Psoas muscle (tissue), 8 donors: ENCODE data around the gene ATOH7. TPM values are rescaled to one million over a fixed set of nuclear protein-coding genes. Genes with fewer than 3 reads are reported as not detected.

Source experiments
- ATAC-seq, 4 donors: fragments of 200-7000 bp; cut with Tn5 transposase; one replicate each; pipeline ENCODE4 v1.9.1; 2020; ENCODE audit warnings: moderate library complexity in 3 of 4, mild to moderate bottlenecking in 2 of 4
- DNase-seq, 2 donors: peaks; one replicate each; pipeline ENCODE4 v3.0.0-alpha.2; 2020
- H3K27ac ChIP-seq: fragments of 200-600 bp; one replicate; pipeline ENCODE4 v1.8.0; 2022
- H3K27me3 ChIP-seq, 3 donors: fragments of 200-600 bp in 1 of 3; one replicate each; pipeline versions ENCODE4 v1.6.1 to v1.8.0; 2013 to 2022; ENCODE audit warnings: low read length in 2 of 3, mild to moderate bottlenecking in 2 of 3, moderate library complexity in 1 of 3; ENCODE audit not compliant: insufficient read depth in 3 of 3
- H3K36me3 ChIP-seq, 2 donors: fragments of 200-600 bp in 1 of 2; one replicate each; pipeline versions ENCODE4 v1.6.1 to v1.8.0; 2013 to 2022; ENCODE audit warnings: low read depth in 1 of 2, mild to moderate bottlenecking in 1 of 2, moderate library complexity in 1 of 2; ENCODE audit not compliant: insufficient read depth in 1 of 2
- H3K4me1 ChIP-seq: fragments of 200-600 bp; one replicate; pipeline ENCODE4 v1.8.0; 2022
- H3K4me3 ChIP-seq: fragments of 200-600 bp; one replicate; pipeline ENCODE4 v1.8.0; 2022; ENCODE audit warnings: mild to moderate bottlenecking
- H3K9me3 ChIP-seq: fragments of 200-600 bp; one replicate; pipeline ENCODE4 v1.8.0; 2022
- CTCF ChIP-seq: fragments of 200-600 bp; IDR thresholded peaks from one replicate; pipeline ENCODE4 v1.8.0; 2022; ENCODE audit warnings: antibody characterized with exemption
- WGBS, 3 donors: extraction: QIAGEN DNeasy Blood & Tissue Kit; methylation state at CpG; one replicate each; pipeline versions ENCODE4 v1.1.6 to v1.1.7; 2013; 5-methylcytosine and 5-hydroxymethylcytosine counted together
- intact Hi-C, 2 donors: fragments of 100-400 bp; cut with DNase I; formaldehyde crosslinking; loops; one replicate each; pipeline versions ENCODE4 v1.11.0 to v1.14.2; 2022
- polyA plus RNA-seq, 3 donors: library from polyadenylated mRNA; stranded (reverse); fragments of 200-250 nt; gene quantifications; one replicate each; pipeline ENCODE4 v1.2.3, GENCODE V29; 2013
- total RNA-seq, 4 donors: library from RNA; stranded (reverse); fragmentation: NEBNext Ultra II Directional in 2 of 4; extraction: Animal tissue kit (Norgen Biotek cat#: 25700) in 2 of 4; gene quantifications; one replicate each; pipeline versions ENCODE4 v1.2.1 to v1.2.4, GENCODE V29; 2021 to 2023
- donor health status: healthy with polysubstance abuse.
- donor health status: DM: no; HTN: no; CAD: no; lungs with moderate emphysema.
- donor health status: Bipolar disorder and iron deficiency.
- donor health status: healthy.
- donor health status: DM: yes; HTN: yes; CAD: no.
- donor health status: DM: no; HTN: no; CAD: no.
- donor health status: DM: no; HTN: no; CAD: no.
- donor health status: DM: yes; HTN: yes; CAD: no.

Gene ATOH7
- total and polyA plus RNA-seq, 7 donors, result 0.17 TPM; not detected in 6

GRCh38 chr10:68185085-68185484 lies 46.8 kb downstream of the ATOH7 start:
- Histone ChIP-seq H3K4me3 (no peak overlapping the region), H3K4me1 (no peaks in the 10 kb centered on the region), H3K9me3 (no peaks in the 10 kb centered on the region), H3K36me3 (peaks cover 2 to 72% of the 10 kb centered on the region in 2 donors), H3K27ac (peak overlapping the region; percentile 2), H3K27me3 (no peaks in the 10 kb centered on the region)
- TF ChIP-seq CTCF, result no peak
- no peak for ATAC-seq
- intact Hi-C loops, result no loop called here
- DNase-seq, result no peak
- WGBS, 3 donors, result 65 to 74% (median 68%) methylated on average over 2 of the region's 2 CpGs

- DNase-seq (no peak), ATAC-seq (peak in 3 of 4 donors; percentile 19 to 24 (median 21))
- H3K9me3 ChIP-seq, result no peaks in the 10 kb centered on the region
- H3K36me3 ChIP-seq, result peaks cover 2 to 72% of the 10 kb centered on the region in 2 donors
- WGBS, 3 donors, result 37 to 44% (median 43%) methylated on average over 7 of the region's 7 CpGs
- H3K27ac ChIP-seq, result peak overlapping the region; percentile 54
- TF ChIP-seq CTCF, result no peak
- intact Hi-C loops, result loop anchor here in 1 of 2 donors (5.0 kb wide), 1 partner anchor 912 kb away; no protein-coding TSS in a partner anchor
- H3K27me3 ChIP-seq, result no peaks in the 10 kb centered on the region
- no peak overlapping the region for H3K4me3 ChIP-seq
- H3K4me1 ChIP-seq, result no peaks in the 10 kb centered on the region
Observed at GRCh38 chr10:68184546-68184945, 47.4 kb downstream of the ATOH7 start.

Other genes starting within 250 kb of the ATOH7 start
- 10 to 100 TPM; 15.1 to 29.4 (median 20.6) TPM for gene HERC4, start 156.8 kb downstream of the ATOH7 start, total RNA-seq
- gene HERC4, start 156.8 kb downstream of the ATOH7 start, polyA plus RNA-seq, result 10 to 100 TPM in 2 of 3 donors, 1 to 10 TPM in 1; 8.8 to 23.7 (median 17.6) TPM
- 100 to 1,000 TPM; 216 to 376 (median 312) TPM for gene MYPN, start 122.6 kb downstream of the ATOH7 start, total RNA-seq
- gene MYPN, start 122.6 kb downstream of the ATOH7 start, polyA plus RNA-seq, result 100 to 1,000 TPM in 1 of 3 donors, 10 to 100 TPM in 2; 24.3 to 117 (median 97.4) TPM
- gene HNRNPH3, start 100.0 kb upstream of the ATOH7 start, total RNA-seq, result 100 to 1,000 TPM in 1 of 4 donors, 10 to 100 TPM in 3; 73.1 to 102 (median 88.2) TPM
- 100 to 1,000 TPM; 107 to 180 (median 171) TPM for gene HNRNPH3, start 100.0 kb upstream of the ATOH7 start, polyA plus RNA-seq
- 1 to 10 TPM; 1.8 to 2.9 (median 2.0) TPM for gene PBLD, start 100.8 kb upstream of the ATOH7 start, total RNA-seq
- gene PBLD, start 100.8 kb upstream of the ATOH7 start, polyA plus RNA-seq, result 1 to 10 TPM in 1 of 3 donors, under 1 TPM in 2; 0.77 to 2.0 (median 0.82) TPM
- 10 to 100 TPM in 2 of 4 donors, 1 to 10 TPM in 2; 8.1 to 12.5 (median 10.7) TPM for gene RUFY2, start 175.2 kb upstream of the ATOH7 start, total RNA-seq
- gene RUFY2, start 175.2 kb upstream of the ATOH7 start, polyA plus RNA-seq, result 10 to 100 TPM in 1 of 3 donors, 1 to 10 TPM in 2; 3.1 to 10.1 (median 4.0) TPM
- gene DNA2, start 239.9 kb upstream of the ATOH7 start, total RNA-seq, result 1 to 10 TPM; 1.6 to 3.8 (median 1.9) TPM
- gene DNA2, start 239.9 kb upstream of the ATOH7 start, polyA plus RNA-seq, result 1 to 10 TPM in 2 of 3 donors, under 1 TPM in 1; 0.56 to 1.8 (median 1.5) TPM